ENCODE data around the gene NUMA1.

The NUMA1 gene

GRCh38 chr11:72105888-72106287, 25.5 kb upstream of the NUMA1 start, which contains the start of gene TOMT:
TSS of gene TOMT (plus strand) at chr11:72105924. CDS start at chr11:72105952, 28 bp downstream.
- DNase-seq (ENCODE audit: extremely low spot score): no peak
- POLR2A ChIA-PET: no interaction called here
- TF ChIP-seq HDGF (IDR thresholded peaks at IDR 0.05; ENCODE audit: borderline replicate concordance) (no peak), BHLHE40 (IDR thresholded peaks at IDR 0.05; ENCODE audit: borderline replicate concordance) (no peak), SUZ12 (IDR thresholded peaks at IDR 0.05) (no peak)
- CTCF ChIA-PET: no interaction called here

DNA sequence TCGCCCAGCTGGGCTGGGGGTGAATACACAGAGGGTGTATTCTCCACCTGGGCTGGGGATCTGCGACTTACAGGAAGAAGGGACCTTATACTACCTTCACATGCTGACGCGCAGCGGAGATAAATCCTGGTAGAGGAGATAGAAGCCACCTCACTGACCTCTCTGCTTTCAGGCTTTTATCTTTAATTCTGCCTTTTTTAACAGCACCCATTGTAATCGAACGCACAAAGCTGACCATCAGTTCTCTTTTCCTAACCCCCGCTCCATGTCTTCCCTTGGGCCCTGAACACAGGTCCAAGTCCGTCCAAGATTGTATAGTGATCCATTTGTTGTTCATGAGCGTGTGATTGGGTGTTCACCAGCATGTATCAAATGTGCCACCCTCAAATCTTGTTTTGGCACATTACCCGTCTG, 23.4 kb upstream of the NUMA1 start:
- ChIA-PET CTCF (no interaction called here), POLR2A (interaction anchor here (1.2 kb wide), 1 partner anchor 9 kb away, joined by 4 read pairs; the partner anchor contains the start of gene ANAPC15)
- TF ChIP-seq NFRKB (IDR thresholded peaks at IDR 0.05) (no peak), HDGF (IDR thresholded peaks at IDR 0.05; ENCODE audit: borderline replicate concordance) (no peak), FOXM1 (IDR thresholded peaks at IDR 0.05; ENCODE audit: borderline replicate concordance) (no peak), SP1 (IDR thresholded peaks at IDR 0.05) (no peak)
- DNase-seq (ENCODE audit: extremely low spot score): no peak

- ChIA-PET CTCF (no interaction called here), POLR2A (interaction anchor here (1.0 to 1.2 kb wide), 2 partner anchors 9 to 10 kb away, joined by 4 read pairs; partner anchors contain the start of gene ANAPC15)
- TF ChIP-seq FOXA1 (IDR thresholded peaks at IDR 0.05): no peak
- TF ChIP-seq HDGF (IDR thresholded peaks at IDR 0.05; ENCODE audit: borderline replicate concordance): no peak
- no peak for TF ChIP-seq NFRKB (IDR thresholded peaks at IDR 0.05)
- TF ChIP-seq L3MBTL2 (conservative IDR thresholded peaks at IDR 0.05): peak; percentile 95
- TF ChIP-seq ELF4 (IDR thresholded peaks at IDR 0.05): peak; percentile 59
- no peak for TF ChIP-seq SP1 (IDR thresholded peaks at IDR 0.05)
- no peak for TF ChIP-seq TARDBP (IDR thresholded peaks at IDR 0.05)
- no peak for TF ChIP-seq FOXM1 (IDR thresholded peaks at IDR 0.05; ENCODE audit: borderline replicate concordance)
- TF ChIP-seq FOXK2 (IDR thresholded peaks at IDR 0.05): no peak
- TF ChIP-seq LEF1 (IDR thresholded peaks at IDR 0.05; ENCODE audit: borderline replicate concordance): no peak
- DNase-seq (ENCODE audit: extremely low spot score): peak; percentile 95
These were observed 22.8 kb upstream of the NUMA1 start, which contains the start of gene LAMTOR1 for GRCh38 chr11:72102946-72103753. TSS of gene LAMTOR1 (minus strand) at chr11:72103297. CDS start at chr11:72103224, 73 bp downstream.

DNA sequence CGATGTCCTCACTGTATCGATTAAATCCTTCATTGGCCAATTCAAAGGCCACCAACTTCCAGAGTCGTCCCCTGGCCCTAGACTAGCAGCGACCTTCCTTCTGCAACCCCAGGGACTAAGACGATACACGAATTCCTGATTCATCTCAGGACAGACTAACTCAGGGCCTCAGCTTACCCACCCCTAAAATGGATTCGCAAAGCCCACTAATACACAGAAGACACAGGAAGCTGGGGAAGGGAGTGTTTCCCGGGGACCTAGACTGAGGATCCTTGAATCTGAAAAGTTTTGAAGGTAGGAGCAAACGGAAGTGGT, 22.2 kb upstream of the NUMA1 start:
- DNase-seq (ENCODE audit: extremely low spot score): no peak
- CTCF ChIA-PET: no interaction called here
- no peak for TF ChIP-seq CTBP1 (IDR thresholded peaks at IDR 0.05; ENCODE audit: borderline replicate concordance)
- TF ChIP-seq LEF1 (IDR thresholded peaks at IDR 0.05; ENCODE audit: borderline replicate concordance): no peak
- TF ChIP-seq SUZ12 (IDR thresholded peaks at IDR 0.05): no peak
- no peak for TF ChIP-seq ZNF384 (IDR thresholded peaks at IDR 0.05)
- POLR2A ChIA-PET: interaction anchor here (0.6 to 1.0 kb wide), 2 partner anchors 10 to 37 kb away, joined by 3 to 4 read pairs; partner anchors contain the start of gene ANAPC15

- ChIA-PET CTCF (no interaction called here), POLR2A (interaction anchor here (0.6 to 1.0 kb wide), 2 partner anchors 10 to 36 kb away, joined by 3 to 4 read pairs; partner anchors contain the start of gene ANAPC15)
- no peak for DNase-seq (ENCODE audit: extremely low spot score)
- no peak for TF ChIP-seq LEF1 (IDR thresholded peaks at IDR 0.05; ENCODE audit: borderline replicate concordance)
- no peak for TF ChIP-seq FOXK2 (IDR thresholded peaks at IDR 0.05)
- no peak for TF ChIP-seq CTBP1 (IDR thresholded peaks at IDR 0.05; ENCODE audit: borderline replicate concordance)
- no peak for TF ChIP-seq SUZ12 (IDR thresholded peaks at IDR 0.05)
- TF ChIP-seq NFRKB (IDR thresholded peaks at IDR 0.05): no peak
- TF ChIP-seq, protein P1, sequence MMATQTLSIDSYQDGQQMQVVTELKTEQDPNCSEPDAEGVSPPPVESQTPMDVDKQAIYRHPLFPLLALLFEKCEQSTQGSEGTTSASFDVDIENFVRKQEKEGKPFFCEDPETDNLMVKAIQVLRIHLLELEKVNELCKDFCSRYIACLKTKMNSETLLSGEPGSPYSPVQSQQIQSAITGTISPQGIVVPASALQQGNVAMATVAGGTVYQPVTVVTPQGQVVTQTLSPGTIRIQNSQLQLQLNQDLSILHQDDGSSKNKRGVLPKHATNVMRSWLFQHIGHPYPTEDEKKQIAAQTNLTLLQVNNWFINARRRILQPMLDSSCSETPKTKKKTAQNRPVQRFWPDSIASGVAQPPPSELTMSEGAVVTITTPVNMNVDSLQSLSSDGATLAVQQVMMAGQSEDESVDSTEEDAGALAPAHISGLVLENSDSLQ (IDR thresholded peaks at IDR 0.05): no peak
These were observed 21.8 kb upstream of the NUMA1 start for GRCh38 chr11:72102162-72102561.

- TF ChIP-seq L3MBTL2 (conservative IDR thresholded peaks at IDR 0.05) (no peak), ZNF384 (IDR thresholded peaks at IDR 0.05) (no peak), TARDBP (IDR thresholded peaks at IDR 0.05) (no peak), FOXK2 (IDR thresholded peaks at IDR 0.05) (no peak), BHLHE40 (IDR thresholded peaks at IDR 0.05; ENCODE audit: borderline replicate concordance) (no peak), FOXA1 (IDR thresholded peaks at IDR 0.05) (no peak), CTBP1 (IDR thresholded peaks at IDR 0.05; ENCODE audit: borderline replicate concordance) (no peak), ARNT (IDR thresholded peaks at IDR 0.05) (no peak), FOXM1 (IDR thresholded peaks at IDR 0.05; ENCODE audit: borderline replicate concordance) (no peak), ELF4 (IDR thresholded peaks at IDR 0.05) (no peak), HDGF (IDR thresholded peaks at IDR 0.05; ENCODE audit: borderline replicate concordance) (no peak), SUZ12 (IDR thresholded peaks at IDR 0.05) (no peak), NFRKB (IDR thresholded peaks at IDR 0.05) (no peak), SP1 (IDR thresholded peaks at IDR 0.05) (no peak), LEF1 (IDR thresholded peaks at IDR 0.05; ENCODE audit: borderline replicate concordance) (no peak)
- TF ChIP-seq, protein P1 (IDR thresholded peaks at IDR 0.05): no peak
- ChIA-PET CTCF (interaction anchor here (0.8 to 1.0 kb wide), 2 partner anchors 43 to 76 kb away, joined by 3 to 4 read pairs; no protein-coding TSS in a partner anchor), POLR2A (interaction anchor here (1.1 to 1.7 kb wide), 2 partner anchors 11 to 12 kb away, joined by 5 to 6 read pairs; partner anchors contain the start of gene ANAPC15)
- no peak for DNase-seq (ENCODE audit: extremely low spot score)
These were observed 20.1 kb upstream of the NUMA1 start for GRCh38 chr11:72100462-72100861.

DNA sequence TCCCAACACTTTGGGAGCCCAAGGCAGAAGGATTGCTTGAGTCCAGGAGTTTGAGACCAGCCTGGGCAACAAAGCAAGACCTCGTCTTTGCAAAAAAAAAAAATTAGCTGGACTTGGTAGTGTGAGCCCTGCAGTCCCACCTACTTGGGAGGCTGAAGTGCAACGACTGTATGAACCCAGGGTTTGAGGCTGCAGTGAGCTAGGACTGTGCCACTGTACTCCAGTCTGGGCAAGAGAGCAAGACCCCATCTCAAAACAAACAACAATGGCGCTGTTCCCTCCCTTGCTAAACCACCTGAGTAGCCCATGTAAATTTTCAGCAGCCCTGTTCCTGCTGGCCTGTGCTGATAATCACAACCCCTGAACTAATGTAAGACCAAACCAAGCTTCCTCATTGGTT, 19.7 kb upstream of the NUMA1 start:
- ChIA-PET POLR2A (interaction anchor here (1.1 to 1.7 kb wide), 2 partner anchors 11 to 12 kb away, joined by 5 to 6 read pairs; partner anchors contain the start of gene ANAPC15), CTCF (interaction anchor here (0.8 kb wide), 1 partner anchor 75 kb away, joined by 4 read pairs; no protein-coding TSS in a partner anchor)
- TF ChIP-seq HDGF (IDR thresholded peaks at IDR 0.05; ENCODE audit: borderline replicate concordance) (no peak), FOXA1 (IDR thresholded peaks at IDR 0.05) (no peak), ZNF384 (IDR thresholded peaks at IDR 0.05) (no peak), L3MBTL2 (conservative IDR thresholded peaks at IDR 0.05) (no peak), NFRKB (IDR thresholded peaks at IDR 0.05) (no peak), BHLHE40 (IDR thresholded peaks at IDR 0.05; ENCODE audit: borderline replicate concordance) (no peak), FOXM1 (IDR thresholded peaks at IDR 0.05; ENCODE audit: borderline replicate concordance) (no peak), ARNT (IDR thresholded peaks at IDR 0.05) (no peak), ELF4 (IDR thresholded peaks at IDR 0.05) (no peak), LEF1 (IDR thresholded peaks at IDR 0.05; ENCODE audit: borderline replicate concordance) (no peak), SUZ12 (IDR thresholded peaks at IDR 0.05) (no peak), TARDBP (IDR thresholded peaks at IDR 0.05) (no peak), FOXK2 (IDR thresholded peaks at IDR 0.05) (no peak), SP1 (IDR thresholded peaks at IDR 0.05) (no peak), CTBP1 (IDR thresholded peaks at IDR 0.05; ENCODE audit: borderline replicate concordance) (no peak)
- TF ChIP-seq, protein P1 (IDR thresholded peaks at IDR 0.05): no peak
- no peak for DNase-seq (ENCODE audit: extremely low spot score)

Measured in HEK293T (cell line).